K562 (cell line): Measurements from ENCODE around the gene ADAM8. TPM values are rescaled to one million over a fixed set of nuclear protein-coding genes. Genes with fewer than 3 reads are reported as not detected.

ENCODE experiments used
- ATAC-seq: fragments of 200-7000 bp; cut with Tn5 transposase; 3 replicates; pipeline ENCODE4 v1.9.1; 2020; ENCODE audit warnings: moderate library complexity
- BruUV-seq: library from RNA; stranded (reverse); fragments of 400-500 nt; replicated peaks from 2 replicates; lab custom pipeline; 2021; lab: Mats Ljungman, UMichigan
- CTCF ChIA-PET: fragments of 300-600 bp; formaldehyde crosslinking; extraction: SDS; loops from one replicate; lab custom pipeline; 2021; ENCODE audit warnings: low intra/inter-chr PET ratio; lab: Yijun Ruan, JAX
- POLR2A ChIA-PET: fragments of 300-600, 350-650 bp; sonication (Branson Sonifier 250); formaldehyde crosslinking; extraction: SDS; loops from one replicate; lab custom pipeline; 2021; ENCODE audit warnings: antibody characterized with exemption, inconsistent platforms; lab: Yijun Ruan, JAX
- DNase-seq, 4 experiments: peaks; one replicate each; pipeline versions ENCODE4 v3.0.0 to v3.0.0-alpha.2; 2011 to 2018; ENCODE audit warnings: low spot score in 3 of 4, mixed read lengths in 3 of 4; ENCODE audit errors: extremely low read depth in 1 of 4
- FAIRE-seq: peaks from 2 replicates; lab custom pipeline; 2011; peaks lifted over from hg19 to GRCh38; lab: Jason Lieb, UNC
- H2AFZ ChIP-seq: 2 replicates; pipeline ENCODE4 v1.6.0; 2011; ENCODE audit warnings: low read depth, low read length, control low read depth, inconsistent platforms
- H3K27ac ChIP-seq: fragments of 200-600 bp; 3 replicates; pipeline ENCODE4 v1.8.0; 2011; ENCODE audit warnings: low read depth, mild to moderate bottlenecking, control low read depth, inconsistent platforms, low read length, moderate library complexity, mixed read lengths; ENCODE audit errors: extremely low read depth
- H3K27me3 ChIP-seq, 2 experiments: fragments of 300-600 bp in 1 of 2; 2 replicates in 1 of 2; 3 replicates in 1 of 2; pipeline versions ENCODE4 v1.6.0 to v1.8.0; 2011; ENCODE audit warnings: inconsistent platforms in 2 of 2, low read length in 2 of 2, mild to moderate bottlenecking in 1 of 2, mixed read lengths in 1 of 2, moderate library complexity in 1 of 2; ENCODE audit not compliant: control insufficient read depth in 2 of 2, insufficient read depth in 2 of 2
- H3K36me3 ChIP-seq: fragments of 300-600 bp; 3 replicates; pipeline ENCODE4 v1.8.0; 2011; ENCODE audit warnings: mild to moderate bottlenecking, low read length, inconsistent platforms; ENCODE audit not compliant: control insufficient read depth, insufficient read depth
- H3K4me1 ChIP-seq, 2 experiments: fragments of 200-600 bp in 1 of 2; replicated peaks in 1 of 2; 2 replicates in 1 of 2; 3 replicates in 1 of 2; pipeline versions ENCODE4 v1.5.1 to v1.8.0; 2011; ENCODE audit warnings: inconsistent platforms in 2 of 2, low read length in 2 of 2, mild to moderate bottlenecking in 1 of 2, mixed read lengths in 1 of 2, moderate library complexity in 1 of 2; ENCODE audit not compliant: control insufficient read depth in 2 of 2, insufficient read depth in 2 of 2
- H3K4me2 ChIP-seq: 2 replicates; pipeline ENCODE4 v1.6.1; 2011; ENCODE audit warnings: low read length, control low read depth, inconsistent platforms, mixed read lengths; ENCODE audit not compliant: insufficient read depth
- H3K4me3 ChIP-seq: fragments of 200-600 bp; sonication (generic), shearing (Covaris generic); 2 replicates; pipeline ENCODE4 v1.5.1; 2016; ENCODE audit warnings: control low read depth, inconsistent platforms
- H3K79me2 ChIP-seq: fragments of 200-600 bp; 3 replicates; pipeline ENCODE4 v1.8.0; 2011; ENCODE audit warnings: low read length, inconsistent platforms; ENCODE audit not compliant: control insufficient read depth, insufficient read depth
- H3K9ac ChIP-seq, 2 experiments: 2 replicates each; pipeline versions ENCODE4 v1.6.0 to v1.6.1; 2011; ENCODE audit warnings: low read depth in 2 of 2, low read length in 2 of 2, control low read depth in 1 of 2, inconsistent platforms in 1 of 2, mild to moderate bottlenecking in 1 of 2, mixed read lengths in 1 of 2; ENCODE audit not compliant: insufficient read depth in 1 of 2
- H3K9me1 ChIP-seq: one replicate; pipeline ENCODE4 v1.6.0; 2011; ENCODE audit warnings: inconsistent platforms, mild to moderate bottlenecking, low read length, moderate library complexity; ENCODE audit not compliant: control insufficient read depth, insufficient read depth
- H3K9me3 ChIP-seq: replicated peaks from 2 replicates; pipeline ENCODE4 v1.5.1; 2011; ENCODE audit warnings: low read depth, low read length, inconsistent platforms; ENCODE audit not compliant: control insufficient read depth, insufficient read depth
- H4K20me1 ChIP-seq: replicated peaks from 2 replicates; pipeline ENCODE4 v1.6.1; 2011; ENCODE audit warnings: low read length, inconsistent platforms, mixed read lengths; ENCODE audit not compliant: control insufficient read depth, insufficient read depth
- BRD9 ChIP-seq: fragments of 450-650 bp; IDR thresholded peaks from 2 replicates; pipeline ENCODE4 v1.6.1; 2018; ENCODE audit warnings: low read depth; ENCODE audit not compliant: partially characterized antibody
- COPS2 ChIP-seq: fragments of 450-650 bp; conservative IDR thresholded peaks from 2 replicates; pipeline ENCODE4 v1.6.1; 2016; ENCODE audit warnings: mild to moderate bottlenecking, moderate library complexity
- NFATC3 ChIP-seq: fragments of 450-650 bp; IDR thresholded peaks from 2 replicates; pipeline ENCODE4 v1.6.1; 2017; ENCODE audit warnings: mild to moderate bottlenecking
- NFXL1 ChIP-seq: fragments of 450-650 bp; formaldehyde crosslinking; IDR thresholded peaks from 2 replicates; pipeline ENCODE4 v1.4.0; 2021; ENCODE audit warnings: mild to moderate bottlenecking
- ZNF639 ChIP-seq, 2 experiments: fragments of 200-800 bp in 1 of 2; sonication (Bioruptor generic) in 1 of 2; sonication (generic) in 1 of 2; formaldehyde crosslinking in 1 of 2; IDR thresholded peaks in 1 of 2; conservative IDR thresholded peaks in 1 of 2; 2 replicates each; pipeline versions ENCODE4 v1.5.0 to v1.6.1; 2016 to 2020; ENCODE audit warnings: missing compliant biosample characterization in 1 of 2, missing genetic modification characterization in 1 of 2, missing genetic modification reagents in 1 of 2
- WGBS: fragments of 100-300 bp; shearing (Covaris generic); methylation state at CpG from one replicate; pipeline ENCODE4 v1.1.6; 2016; ENCODE audit warnings: low coverage, mixed read lengths; ENCODE audit not compliant: insufficient coverage; ENCODE audit errors: missing lambda C conversion rate; 5-methylcytosine and 5-hydroxymethylcytosine counted together
- in situ Hi-C: fragments of 300-500 bp; cut with MboI; formaldehyde crosslinking; loops from 4 replicates; pipeline ENCODE4 v1.15.0; 2018; ENCODE audit warnings: inconsistent platforms, mixed read lengths
- intact Hi-C: fragments of 100-400 bp; cut with micrococcal nuclease; formaldehyde crosslinking; loops from 2 replicates; pipeline ENCODE4 v1.14.2; 2022
- polyA plus RNA-seq, 8 experiments: library from polyadenylated mRNA; depleted of rRNA in 4 of 8; stranded (reverse) in 5 of 8; unstranded in 3 of 8; fragments of >200 nt; fragmentation: Nextera tagmentation in 2 of 8; fragmentation: Illumina TruSeq in 1 of 8; extraction: Ambion mirVana in 2 of 8; extraction: Trizol in 1 of 8; gene quantifications; 2 replicates each; pipeline versions ENCODE4 v1.2.1 to v1.2.3, GENCODE V29; 2011 to 2014; ENCODE audit warnings: inconsistent platforms in 1 of 8, missing spikeins in 1 of 8
- total RNA-seq, 7 experiments: library from RNA; depleted of rRNA in 6 of 7; stranded (reverse); fragments of >200 nt in 6 of 7; fragmentation: Illumina TruSeq in 2 of 7; extraction: Trizol in 2 of 7; gene quantifications; 2 replicates each; pipeline versions ENCODE4 v1.2.1 to v1.2.3, GENCODE V29; 2011 to 2021; ENCODE audit warnings: low replicate concordance in 1 of 7

The ADAM8 gene
- total and polyA plus RNA-seq, 9 of the 15 experiments (the other 6 are each of a cell fraction or from before 2014, with no cell fraction given): 0.07 to 7.0 (median 1.1) TPM

GRCh38 chr10:133273534-133274143 lies 3.0 kb downstream of the ADAM8 start:
- no peaks in the 10 kb centered on the region for H3K9me3 ChIP-seq
- H3K27ac ChIP-seq: no peak overlapping the region
- DNase-seq (no peak), ATAC-seq (no peak), FAIRE-seq (no peak)
- intact Hi-C loops (no loop called here), in situ Hi-C loops (no loop called here)
- no peaks in the 10 kb centered on the region for H3K27me3 ChIP-seq
- H3K4me3 ChIP-seq: no peak overlapping the region
- peaks cover 2% of the 10 kb centered on the region for H3K9me1 ChIP-seq
- H2AFZ ChIP-seq: no peak overlapping the region
- 93% methylated on average over 13 of the region's 28 CpGs for WGBS
- CTCF ChIA-PET: no interaction called here
- no peaks in the 10 kb centered on the region for H3K79me2 ChIP-seq
- peaks cover 31 to 92% of the 10 kb centered on the region in 2 experiments for H3K4me1 ChIP-seq
- no peak overlapping the region for H3K9ac ChIP-seq
- no peak overlapping the region for H3K4me2 ChIP-seq
- TF ChIP-seq COPS2 (no peak), BRD9 (no peak)
- TF ChIP-seq, all 486 proteins: peak for 0
- POLR2A ChIA-PET: interaction anchor here (0.6 kb wide), 1 partner anchor 868 kb away, joined by 3 read pairs; no protein-coding TSS in a partner anchor
- no TSS peak for BruUV-seq
- H4K20me1 ChIP-seq: no peaks in the 10 kb centered on the region
- H3K36me3 ChIP-seq: no peaks in the 10 kb centered on the region

GRCh38 chr10:133272964-133273420 lies 3.7 kb downstream of the ADAM8 start:
- TF ChIP-seq NFATC3: no peak
- no peak for TF ChIP-seq NFXL1 (CRISPR knock-in tag)
- TF ChIP-seq ZNF639 (CRISPR knock-in tag; conservative IDR thresholded peaks at IDR 0.05 in 1 of 2, IDR thresholded peaks at IDR 0.05 in 1 of 2): no peak
- no TSS peak for BruUV-seq
- WGBS: 81% methylated on average over 7 of the region's 25 CpGs
- ChIA-PET CTCF (no interaction called here), POLR2A (interaction anchor here (0.6 kb wide), 1 partner anchor 868 kb away, joined by 3 read pairs; no protein-coding TSS in a partner anchor)
- H3K4me1 ChIP-seq: peaks cover 25 to 92% of the 10 kb centered on the region in 2 experiments
- no peak overlapping the region for H3K27ac ChIP-seq
- no peaks in the 10 kb centered on the region for H3K79me2 ChIP-seq
- no peaks in the 10 kb centered on the region for H4K20me1 ChIP-seq
- no peak for FAIRE-seq
- no peak for ATAC-seq
- no peak for DNase-seq
- intact Hi-C loops (no loop called here), in situ Hi-C loops (no loop called here)
- no peak overlapping the region for H3K4me3 ChIP-seq
- H3K9me1 ChIP-seq: no peaks in the 10 kb centered on the region
- H3K9ac ChIP-seq: no peak overlapping the region
- no peaks in the 10 kb centered on the region for H3K27me3 ChIP-seq
- H2AFZ ChIP-seq: no peak overlapping the region
- H3K4me2 ChIP-seq: no peak overlapping the region
- H3K9me3 ChIP-seq: no peaks in the 10 kb centered on the region
- H3K36me3 ChIP-seq: no peaks in the 10 kb centered on the region
